ENCODE results near the gene SUCNR1. TPM values are rescaled to one million over a fixed set of nuclear protein-coding genes. Genes with fewer than 3 reads are reported as not detected.

SUCNR1 gene
- total RNA-seq, 4 donors from 2014 or later = 0.14 to 0.48 TPM; not detected in 2

DNA sequence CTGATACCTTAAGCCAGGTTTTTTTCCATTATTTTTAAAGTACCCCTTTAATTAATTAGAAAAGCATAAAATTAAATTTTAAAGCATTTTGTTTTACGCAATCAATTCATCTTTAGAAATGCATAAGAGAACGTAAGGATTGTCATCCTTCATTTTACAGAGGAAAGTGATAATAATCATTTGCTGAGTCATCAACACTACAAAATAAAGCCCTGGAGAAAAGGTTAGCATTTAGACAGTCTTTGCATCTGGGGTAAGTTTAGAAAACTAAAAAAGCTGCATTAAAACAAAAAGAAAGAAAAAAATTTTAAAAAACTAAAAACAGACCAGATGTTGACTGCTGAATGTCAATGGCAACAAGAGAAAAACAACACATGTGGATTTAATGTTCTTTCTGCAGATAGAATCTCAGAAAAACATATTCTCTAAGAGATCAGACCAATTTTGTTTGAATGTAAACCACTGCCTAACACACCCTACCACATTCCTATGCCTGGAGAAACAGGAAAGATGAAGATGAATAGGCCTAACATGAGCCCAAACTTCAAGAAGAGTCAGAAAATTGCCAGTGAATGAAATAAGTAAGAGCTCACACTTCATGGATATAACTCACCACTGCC, 59.9 kb downstream of the SUCNR1 start:
- H3K27ac ChIP-seq = no peak overlapping the region
- no peak for DNase-seq
- H3K36me3 ChIP-seq = no peaks in the 10 kb centered on the region
- TF ChIP-seq POLR2A (IDR thresholded peaks at IDR 0.05) (no peak), POLR2AphosphoS5 (IDR thresholded peaks at IDR 0.05) (no peak), EP300 (IDR thresholded peaks at IDR 0.05; ENCODE audit: low read depth) (no peak)
- TF ChIP-seq, protein P1, sequence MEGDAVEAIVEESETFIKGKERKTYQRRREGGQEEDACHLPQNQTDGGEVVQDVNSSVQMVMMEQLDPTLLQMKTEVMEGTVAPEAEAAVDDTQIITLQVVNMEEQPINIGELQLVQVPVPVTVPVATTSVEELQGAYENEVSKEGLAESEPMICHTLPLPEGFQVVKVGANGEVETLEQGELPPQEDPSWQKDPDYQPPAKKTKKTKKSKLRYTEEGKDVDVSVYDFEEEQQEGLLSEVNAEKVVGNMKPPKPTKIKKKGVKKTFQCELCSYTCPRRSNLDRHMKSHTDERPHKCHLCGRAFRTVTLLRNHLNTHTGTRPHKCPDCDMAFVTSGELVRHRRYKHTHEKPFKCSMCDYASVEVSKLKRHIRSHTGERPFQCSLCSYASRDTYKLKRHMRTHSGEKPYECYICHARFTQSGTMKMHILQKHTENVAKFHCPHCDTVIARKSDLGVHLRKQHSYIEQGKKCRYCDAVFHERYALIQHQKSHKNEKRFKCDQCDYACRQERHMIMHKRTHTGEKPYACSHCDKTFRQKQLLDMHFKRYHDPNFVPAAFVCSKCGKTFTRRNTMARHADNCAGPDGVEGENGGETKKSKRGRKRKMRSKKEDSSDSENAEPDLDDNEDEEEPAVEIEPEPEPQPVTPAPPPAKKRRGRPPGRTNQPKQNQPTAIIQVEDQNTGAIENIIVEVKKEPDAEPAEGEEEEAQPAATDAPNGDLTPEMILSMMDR (IDR thresholded peaks at IDR 0.05) = no peak
- H3K9me3 ChIP-seq = no peaks in the 10 kb centered on the region
- intact Hi-C loops (cut with DNase I; ENCODE audit: low total_unique reads) = no loop called here
- in situ Hi-C loops (cut with MboI; ENCODE audit: low pct_ligation_motif_present in 1 of 4, low pct_unique_long_range_greater_than_20kb in 1 of 4, low sequenced_read_pairs in 3 of 4) = no loop called here
- 92 to 93% methylated on average over 2 of the region's 2 CpGs for WGBS, 2 donors (ENCODE audit: low coverage in 1 of 2)
- no peaks in the 10 kb centered on the region for H3K27me3 ChIP-seq
- no peaks in the 10 kb centered on the region for H3K4me1 ChIP-seq
- H3K4me3 ChIP-seq = no peak overlapping the region

Other genes with a start within 250 kb of the SUCNR1 start
- not detected for gene AADACL2, start 139.7 kb upstream of the SUCNR1 start, total RNA-seq
- under 1 TPM in 1 of 4 donors, not detected in 3; 0.95 TPM for gene AADAC, start 59.5 kb upstream of the SUCNR1 start, total RNA-seq